ENCODE measurements around the gene LCN15. TPM values are rescaled to one million over a fixed set of nuclear protein-coding genes. Genes with fewer than 3 reads are reported as not detected.

LCN15 gene
- total RNA-seq (2022; extraction: Qiagen RNA extraction; ENCODE audit: low read depth), result 0.26 TPM in 1 of 5 replicates, not detected in the others

GRCh38 chr9:136764301-136764891, at the start of gene LCN15:
LCN15 (minus strand) TSS chr9:136764518; CDS start chr9:136764488, 30 bp downstream.

GRCh38 chr9:136807281-136808074, 43.2 kb upstream of the LCN15 start, which contains the start of gene RABL6:
RABL6 (plus strand) TSS chr9:136807948; CDS start chr9:136808197, 249 bp downstream.

GRCh38 chr9:136796238-136796774, 32.0 kb upstream of the LCN15 start, which contains the start of gene CCDC183:
CCDC183 (plus strand) TSS chr9:136796338; CDS start chr9:136796398, 60 bp downstream.

GRCh38 chr9:136790640-136791515, 26.6 kb upstream of the LCN15 start, which contains the start of gene TMEM141:
TMEM141 (plus strand) TSS chr9:136791344; CDS start chr9:136791371, 27 bp downstream.

GRCh38 chr9:136748201-136748600, 16.1 kb downstream of the LCN15 start, which contains the start of gene LCN6:
LCN6 (minus strand) TSS chr9:136748525; CDS start chr9:136748483, 42 bp downstream.

GRCh38 chr9:136742591-136743391, 21.5 kb downstream of the LCN15 start, which contains the start of gene LCN10:
LCN10 (minus strand) TSS chr9:136742940; CDS start chr9:136742903, 37 bp downstream.

GRCh38 chr9:136711751-136712689, 52.3 kb downstream of the LCN15 start, which contains the start of gene DIPK1B:
DIPK1B (plus strand) TSS chr9:136712572; CDS start chr9:136712666, 94 bp downstream.

Other genes with a start within 250 kb of the LCN15 start
- 5.0 to 13.7 TPM (median 12.6 TPM) in 5 replicates for gene NOTCH1, start 218.5 kb downstream of the LCN15 start, total RNA-seq (2022; extraction: Qiagen RNA extraction; ENCODE audit: low read depth)
- 29.7 to 58.6 TPM (median 53.0 TPM) in 5 replicates for gene EGFL7, start 101.6 kb downstream of the LCN15 start, total RNA-seq (2022; extraction: Qiagen RNA extraction; ENCODE audit: low read depth)
- 51.4 to 112 TPM (median 101 TPM) in 5 replicates for gene AGPAT2, start 77.1 kb downstream of the LCN15 start, total RNA-seq (2022; extraction: Qiagen RNA extraction; ENCODE audit: low read depth)
- gene DIPK1B, start 51.9 kb downstream of the LCN15 start, total RNA-seq (2022; extraction: Qiagen RNA extraction; ENCODE audit: low read depth), result 4.4 to 10.4 TPM (median 9.4 TPM) in 5 replicates
- gene LCN10, start 21.6 kb downstream of the LCN15 start, total RNA-seq (2022; extraction: Qiagen RNA extraction; ENCODE audit: low read depth), result not detected in 5 replicates
- not detected in 5 replicates for gene LCN6, start 16.0 kb downstream of the LCN15 start, total RNA-seq (2022; extraction: Qiagen RNA extraction; ENCODE audit: low read depth)
- not detected in 5 replicates for gene LCN8, start 6.3 kb downstream of the LCN15 start, total RNA-seq (2022; extraction: Qiagen RNA extraction; ENCODE audit: low read depth)
- gene TMEM141, start 26.8 kb upstream of the LCN15 start, total RNA-seq (2022; extraction: Qiagen RNA extraction; ENCODE audit: low read depth), result 49.2 to 82.2 TPM (median 73.3 TPM) in 5 replicates
- 0.11 to 0.74 TPM (median 0.72 TPM) in 3 of 5 replicates, not detected in the others for gene CCDC183, start 31.8 kb upstream of the LCN15 start, total RNA-seq (2022; extraction: Qiagen RNA extraction; ENCODE audit: low read depth)
- gene RABL6, start 43.4 kb upstream of the LCN15 start, total RNA-seq (2022; extraction: Qiagen RNA extraction; ENCODE audit: low read depth), result 51.1 to 91.8 TPM (median 82.9 TPM) in 5 replicates
- gene AJM1, start 78.0 kb upstream of the LCN15 start, total RNA-seq (2022; extraction: Qiagen RNA extraction; ENCODE audit: low read depth), result 2.1 to 5.6 TPM (median 5.3 TPM) in 5 replicates
- 223 to 317 TPM (median 282 TPM) in 5 replicates for gene PHPT1, start 84.9 kb upstream of the LCN15 start, total RNA-seq (2022; extraction: Qiagen RNA extraction; ENCODE audit: low read depth)
- 1.8 to 5.7 TPM (median 4.8 TPM) in 5 replicates for gene MAMDC4, start 87.8 kb upstream of the LCN15 start, total RNA-seq (2022; extraction: Qiagen RNA extraction; ENCODE audit: low read depth)
- gene EDF1, start 101.8 kb upstream of the LCN15 start, total RNA-seq (2022; extraction: Qiagen RNA extraction; ENCODE audit: low read depth), result 465 to 581 TPM (median 478 TPM) in 5 replicates
- 29.7 to 66.1 TPM (median 60.1 TPM) in 5 replicates for gene TRAF2, start 122.0 kb upstream of the LCN15 start, total RNA-seq (2022; extraction: Qiagen RNA extraction; ENCODE audit: low read depth)
- 49.7 to 110 TPM (median 103 TPM) in 5 replicates for gene FBXW5, start 180.2 kb upstream of the LCN15 start, total RNA-seq (2022; extraction: Qiagen RNA extraction; ENCODE audit: low read depth)
- 0.56 to 2.0 TPM (median 1.1 TPM) in 4 of 5 replicates, not detected in the other for gene C8G, start 180.7 kb upstream of the LCN15 start, total RNA-seq (2022; extraction: Qiagen RNA extraction; ENCODE audit: low read depth)
- gene LCN12, start 187.8 kb upstream of the LCN15 start, total RNA-seq (2022; extraction: Qiagen RNA extraction; ENCODE audit: low read depth), result 0.41 to 2.0 TPM (median 1.0 TPM) in 5 replicates
- 0.33 to 0.56 TPM (median 0.45 TPM) in 4 of 5 replicates, not detected in the other for gene PTGDS, start 213.0 kb upstream of the LCN15 start, total RNA-seq (2022; extraction: Qiagen RNA extraction; ENCODE audit: low read depth)
- gene LCNL1, start 218.5 kb upstream of the LCN15 start, total RNA-seq (2022; extraction: Qiagen RNA extraction; ENCODE audit: low read depth), result 0.08 to 0.18 TPM (median 0.12 TPM) in 3 of 5 replicates, not detected in the others
- gene PAXX, start 227.9 kb upstream of the LCN15 start, total RNA-seq (2022; extraction: Qiagen RNA extraction; ENCODE audit: low read depth), result 37.9 to 83.8 TPM (median 71.5 TPM) in 5 replicates
- gene CLIC3, start 232.1 kb upstream of the LCN15 start, total RNA-seq (2022; extraction: Qiagen RNA extraction; ENCODE audit: low read depth), result 2.2 to 4.2 TPM (median 3.7 TPM) in 5 replicates

Data from A549 treated with ZK216348 at 1 μM for 4 hours (cell line).